Right renal pelvis (tissue), 4 donors: ENCODE measurements around the gene AHCYL2. TPM values are rescaled to one million over a fixed set of nuclear protein-coding genes. Genes with fewer than 3 reads are reported as not detected.
"Not testable (repeated sequence)": the region's sequence is repeated elsewhere in the genome, so short reads cannot be mapped to it uniquely, and the experiment has no call there.

Experiments
- DNase-seq, 4 donors: peaks; one replicate each; pipeline ENCODE4 v3.0.0-alpha.2; 2013; ENCODE audit warnings: low read depth in 4 of 4, low spot score in 3 of 4, missing footprints in 1 of 4
- polyA plus RNA-seq, 4 donors: library from polyadenylated mRNA; unstranded; fragments of 120-200 nt; gene quantifications; one replicate each; pipeline ENCODE4 v1.2.1, GENCODE V29; 2013; ENCODE audit not compliant: insufficient read length in 4 of 4

The AHCYL2 gene
- polyA plus RNA-seq, 4 donors, result 24.3 to 29.9 (median 28.4) TPM

DNA sequence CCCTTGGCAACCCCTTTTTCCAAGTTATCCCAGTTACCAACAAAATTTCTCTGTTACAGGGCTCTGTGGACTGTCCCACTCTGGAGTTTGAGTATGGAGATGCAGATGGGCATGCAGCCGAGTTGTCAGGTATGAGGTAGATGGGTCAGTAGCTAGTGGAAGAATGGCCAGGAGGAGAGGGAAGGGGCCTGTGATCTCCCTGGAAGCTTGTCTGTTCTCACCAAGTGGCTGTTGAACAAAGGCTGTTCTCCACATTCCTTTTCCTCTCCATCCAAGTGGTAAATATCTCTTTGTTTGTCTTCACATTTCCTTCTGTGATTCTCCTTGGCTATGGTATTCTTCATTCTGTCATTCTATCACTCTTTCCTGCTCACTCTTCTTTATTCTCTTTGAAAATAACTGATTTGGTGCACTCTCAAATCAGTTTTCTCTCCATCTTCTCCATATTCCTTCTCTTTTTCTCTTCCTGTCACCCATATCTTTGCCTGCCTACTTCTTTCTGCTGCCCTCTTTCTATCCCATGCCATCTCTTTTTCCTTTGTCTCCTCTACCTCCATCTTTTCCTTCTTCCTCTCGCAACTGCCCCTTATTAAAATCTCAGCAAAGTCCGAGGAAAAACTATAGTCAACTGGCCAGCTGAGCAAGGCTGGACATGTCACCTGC lies 215.3 kb downstream of the AHCYL2 start:
- no peak for DNase-seq

DNA sequence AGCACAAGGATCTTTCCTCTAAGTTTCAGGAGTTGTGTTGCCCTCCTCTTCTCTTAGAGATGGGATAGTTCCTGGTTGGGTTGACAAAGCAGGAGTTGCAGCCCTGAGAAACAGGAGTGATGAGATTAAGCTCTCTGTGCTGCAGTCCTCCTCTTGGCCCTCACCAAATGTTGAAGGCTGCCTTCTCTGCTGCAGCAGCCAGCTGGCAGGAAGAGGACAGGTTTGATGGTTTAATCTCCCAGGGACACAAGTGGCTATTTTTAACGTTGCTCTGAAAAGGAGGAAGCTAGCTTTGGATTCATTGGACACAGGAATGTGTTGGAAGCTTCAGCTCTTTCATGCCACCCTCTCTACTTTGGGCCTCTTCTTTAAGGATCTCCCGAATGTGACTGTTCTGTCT lies 218.8 kb downstream of the AHCYL2 start:
- no peak for DNase-seq

DNA sequence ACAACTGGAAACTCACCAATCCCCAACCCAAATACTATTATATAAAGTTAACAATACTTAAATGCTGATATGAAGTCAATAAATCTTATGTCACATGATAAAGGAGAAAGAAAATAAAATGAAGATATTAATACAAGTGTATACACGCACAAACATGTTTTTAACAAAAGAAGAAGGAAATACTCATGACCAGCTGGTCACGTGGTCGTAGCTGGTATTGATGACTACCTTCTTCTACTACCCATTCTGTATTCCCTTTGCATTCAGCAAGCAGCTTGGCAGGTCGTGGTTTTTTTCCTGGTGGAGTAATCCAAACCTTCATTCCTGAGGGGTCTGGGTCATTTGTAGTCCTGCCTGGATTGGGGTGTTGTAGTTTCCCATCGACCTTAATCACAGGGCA lies 219.9 kb downstream of the AHCYL2 start:
- not testable (repeated sequence) for DNase-seq

DNA sequence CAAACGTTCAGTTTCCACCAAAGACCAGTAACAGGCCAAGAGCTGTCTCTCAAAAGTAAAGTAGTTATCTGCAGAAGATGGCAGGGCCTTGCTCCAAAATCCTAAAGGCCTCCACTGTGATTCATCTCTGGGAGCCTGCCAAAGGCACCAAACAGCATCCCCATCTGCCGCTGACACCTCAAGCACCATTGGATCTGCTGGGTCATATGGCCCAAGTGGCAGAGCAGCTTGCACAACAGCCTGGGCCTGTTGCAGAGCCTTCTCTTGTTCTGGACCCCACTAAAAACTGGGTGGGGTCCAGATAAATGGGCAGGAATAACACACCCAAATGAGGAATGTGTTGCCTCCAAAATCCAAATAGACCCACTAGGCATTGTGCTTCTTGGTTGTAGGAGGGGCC lies 222.1 kb downstream of the AHCYL2 start:
- DNase-seq, result not testable (repeated sequence)

- DNase-seq, result not testable (repeated sequence)
Observed at GRCh38 chr7:129447445-129447844, 222.6 kb downstream of the AHCYL2 start.

GRCh38 chr7:129448608-129449007 lies 223.8 kb downstream of the AHCYL2 start:
- not testable (repeated sequence) for DNase-seq

GRCh38 chr7:129450295-129450694 lies 225.5 kb downstream of the AHCYL2 start:
- no peak for DNase-seq

DNA sequence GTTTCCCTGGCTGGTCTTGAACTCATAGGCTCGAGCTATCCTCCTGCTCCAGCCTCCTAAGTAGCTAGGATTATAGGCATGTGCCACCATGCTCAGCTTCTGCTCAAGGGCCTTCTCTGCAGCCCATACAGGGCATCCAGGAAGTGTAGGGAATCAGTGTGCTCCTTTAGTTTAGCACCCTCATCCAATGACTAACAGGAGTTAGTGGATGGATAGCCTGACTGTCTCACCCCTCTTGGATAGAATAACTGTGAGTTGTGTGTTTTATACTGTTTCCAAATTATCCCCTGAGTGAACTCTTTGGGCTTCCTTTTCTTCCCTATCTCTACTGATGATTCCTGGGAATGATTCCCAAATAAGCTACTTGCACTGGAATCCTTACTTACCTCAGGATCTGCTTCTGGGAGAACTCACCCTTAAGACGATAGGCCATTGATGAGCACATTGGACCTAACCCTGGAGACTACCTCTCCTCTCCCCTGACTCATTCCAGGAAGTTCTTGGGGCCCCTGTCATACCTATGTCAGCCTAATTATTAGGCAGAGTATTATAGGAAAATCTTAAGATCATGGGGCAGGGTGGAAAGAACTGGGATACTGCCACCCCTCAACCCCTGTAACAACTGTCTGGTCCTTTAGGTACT lies 227.9 kb downstream of the AHCYL2 start:
- no peak for DNase-seq

DNA sequence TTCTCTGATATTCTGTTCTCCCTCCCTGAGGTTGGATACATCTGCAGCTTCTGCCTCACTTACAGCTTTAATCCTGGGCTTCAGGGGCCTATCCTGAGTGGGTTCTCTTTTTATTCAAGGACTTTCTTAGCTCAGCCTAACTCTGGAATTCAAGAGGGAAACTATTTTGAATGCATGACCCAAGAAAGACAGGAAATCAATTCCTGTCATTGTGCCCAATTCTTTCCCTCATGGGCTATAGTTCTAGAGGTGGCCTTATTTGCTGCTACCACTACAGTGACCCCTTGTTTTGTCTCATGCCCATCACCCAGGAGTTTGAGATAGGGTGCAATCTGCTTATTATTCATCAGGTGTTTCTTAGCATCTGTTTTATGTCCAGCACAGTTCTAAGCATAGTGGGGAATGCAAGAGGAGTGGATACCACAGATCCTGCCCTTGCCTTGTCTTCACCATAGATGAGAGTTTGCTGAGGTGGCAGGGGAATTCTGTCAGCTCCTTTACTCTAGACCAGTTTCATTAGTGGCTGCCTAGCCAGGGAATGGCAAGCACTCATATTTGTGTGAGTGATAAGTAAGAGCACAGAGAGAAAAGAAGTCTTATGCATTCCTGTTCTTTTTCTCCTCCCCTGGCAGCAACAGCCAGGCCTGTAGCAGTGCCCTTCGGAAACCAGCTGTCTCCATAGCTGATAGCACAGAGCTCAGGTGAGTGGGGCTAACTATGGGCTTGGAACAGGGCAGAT lies 228.8 kb downstream of the AHCYL2 start:
- DNase-seq, result no peak

- no peak for DNase-seq
Observed at GRCh38 chr7:129454249-129454551, 229.4 kb downstream of the AHCYL2 start.

GRCh38 chr7:129456421-129456820 lies 231.6 kb downstream of the AHCYL2 start:
- no peak for DNase-seq

DNA sequence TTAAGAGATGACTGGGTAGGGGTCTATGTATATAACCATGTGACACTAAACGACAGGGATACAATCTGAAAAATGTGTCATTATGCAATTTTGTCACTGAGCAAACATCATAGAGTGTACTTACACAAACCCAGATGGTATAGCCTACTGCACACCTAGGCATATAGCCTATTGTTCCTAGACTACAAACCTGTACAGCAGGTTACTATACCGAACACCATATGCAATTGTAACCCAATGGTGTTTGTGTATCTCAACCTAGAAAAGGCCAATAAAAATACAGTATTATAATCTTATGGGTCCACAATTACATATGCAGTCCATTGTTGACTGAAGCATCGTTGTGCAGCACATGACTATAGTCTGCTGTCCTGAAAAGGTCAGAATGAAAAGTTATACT lies 232.3 kb downstream of the AHCYL2 start:
- no peak for DNase-seq

DNA sequence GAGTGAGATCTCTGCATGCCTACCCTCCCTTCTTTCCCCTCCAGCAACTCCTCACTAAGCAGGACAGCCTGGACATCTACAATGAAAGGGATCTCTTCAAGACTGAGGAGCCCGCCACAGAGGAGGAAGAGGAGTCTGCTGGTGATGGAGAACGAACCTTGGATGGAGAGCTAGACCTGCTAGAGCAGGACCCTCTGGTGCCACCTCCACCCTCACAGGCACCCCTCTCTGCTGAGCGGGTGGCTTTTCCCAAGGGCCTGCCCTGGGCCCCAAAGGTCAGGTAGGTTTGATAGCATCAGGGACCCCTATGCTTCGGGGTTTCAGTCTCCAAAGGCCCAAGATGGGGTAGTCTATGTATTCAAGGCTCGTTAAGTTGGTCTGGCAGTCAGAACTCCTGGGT lies 233.3 kb downstream of the AHCYL2 start:
- no peak for DNase-seq

- DNase-seq, result no peak
Observed at GRCh38 chr7:129461809-129462208, 237.0 kb downstream of the AHCYL2 start.

DNA sequence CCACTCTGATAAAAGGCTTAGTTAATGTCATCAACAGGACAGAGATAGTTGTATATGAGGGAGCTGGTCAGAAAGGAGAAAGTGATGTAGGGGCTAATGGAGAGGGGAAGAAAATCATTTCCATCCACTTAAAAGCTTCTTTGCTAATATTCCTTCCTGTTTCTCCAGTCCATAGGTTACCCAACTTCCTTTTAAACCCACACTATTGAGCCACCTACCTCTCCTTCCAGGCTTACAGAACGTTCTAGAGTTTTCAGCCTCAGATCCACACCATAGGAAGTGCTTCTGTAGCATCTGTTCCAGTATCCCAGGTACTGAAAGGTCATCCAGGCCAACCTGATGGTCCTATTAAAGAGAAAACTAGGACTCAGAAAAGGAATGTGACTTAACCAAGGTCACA lies 237.6 kb downstream of the AHCYL2 start:
- no peak for DNase-seq

DNA sequence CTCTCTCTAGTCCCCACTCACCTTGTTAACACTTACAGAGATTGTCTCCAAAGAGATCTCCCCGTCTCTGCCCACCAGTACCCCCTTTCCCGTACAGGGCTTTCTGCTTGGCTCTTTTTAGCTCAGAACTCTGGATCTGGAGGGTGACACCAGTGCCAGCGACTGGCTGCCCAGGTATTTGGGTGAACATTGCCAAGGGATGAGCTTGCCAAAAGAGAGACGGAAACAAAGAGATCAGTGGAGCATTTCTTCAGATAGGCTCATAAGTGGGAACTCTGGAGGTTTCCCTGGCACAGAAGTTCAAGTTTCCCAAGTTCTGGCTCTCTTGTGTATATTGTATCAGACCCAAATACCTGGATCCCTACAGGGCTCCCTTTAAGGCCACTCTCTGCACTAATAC lies 239.4 kb downstream of the AHCYL2 start:
- DNase-seq, result no peak

GRCh38 chr7:129465080-129465479 lies 240.2 kb downstream of the AHCYL2 start:
- DNase-seq, result no peak

GRCh38 chr7:129466796-129467195 lies 242.0 kb downstream of the AHCYL2 start:
- no peak for DNase-seq

DNA sequence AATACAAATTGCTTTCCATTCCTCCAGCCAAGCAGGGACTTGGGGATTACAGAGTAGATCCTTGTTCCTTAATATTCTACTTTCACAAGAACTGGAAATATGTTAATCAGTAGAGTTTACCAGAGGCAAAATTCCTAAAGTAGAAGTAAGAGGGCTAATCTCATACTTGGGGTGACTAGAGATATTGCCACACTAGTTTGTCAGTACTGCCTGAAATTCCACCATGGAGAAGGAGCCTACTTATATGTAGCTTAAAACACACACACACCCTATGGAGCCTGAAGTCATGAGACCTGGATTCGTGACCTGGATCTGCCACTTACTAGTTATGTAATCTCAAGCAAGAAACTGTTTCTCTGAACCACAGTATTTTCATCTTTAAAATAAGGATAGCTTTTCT lies 243.3 kb downstream of the AHCYL2 start:
- no peak for DNase-seq

- no peak for DNase-seq
Observed at GRCh38 chr7:129468547-129468946, 243.7 kb downstream of the AHCYL2 start.

DNA sequence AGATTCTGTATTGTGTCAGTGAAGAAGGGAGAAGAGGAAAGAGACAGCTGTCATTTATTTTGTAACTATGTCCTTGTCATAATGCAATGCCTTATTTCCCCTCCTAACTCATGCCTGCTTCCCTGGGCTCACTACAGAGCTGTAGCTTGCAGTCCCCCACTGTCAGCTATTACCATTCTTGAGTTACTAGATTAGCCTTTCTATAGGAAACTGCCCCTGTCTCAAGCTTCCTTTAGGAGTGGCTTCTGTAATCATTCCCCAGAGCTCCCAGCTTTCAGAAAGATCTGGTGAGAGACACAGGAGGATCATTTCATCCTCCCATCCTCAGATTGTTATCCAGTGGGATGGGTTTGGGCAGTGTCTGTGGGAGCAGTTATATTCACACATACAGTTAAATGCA lies 245.1 kb downstream of the AHCYL2 start:
- DNase-seq, result no peak

- no peak for DNase-seq
Observed at GRCh38 chr7:129470411-129470810, 245.6 kb downstream of the AHCYL2 start.
